ENCODE results near the gene HIGD2A.

Gene HIGD2A

DNA sequence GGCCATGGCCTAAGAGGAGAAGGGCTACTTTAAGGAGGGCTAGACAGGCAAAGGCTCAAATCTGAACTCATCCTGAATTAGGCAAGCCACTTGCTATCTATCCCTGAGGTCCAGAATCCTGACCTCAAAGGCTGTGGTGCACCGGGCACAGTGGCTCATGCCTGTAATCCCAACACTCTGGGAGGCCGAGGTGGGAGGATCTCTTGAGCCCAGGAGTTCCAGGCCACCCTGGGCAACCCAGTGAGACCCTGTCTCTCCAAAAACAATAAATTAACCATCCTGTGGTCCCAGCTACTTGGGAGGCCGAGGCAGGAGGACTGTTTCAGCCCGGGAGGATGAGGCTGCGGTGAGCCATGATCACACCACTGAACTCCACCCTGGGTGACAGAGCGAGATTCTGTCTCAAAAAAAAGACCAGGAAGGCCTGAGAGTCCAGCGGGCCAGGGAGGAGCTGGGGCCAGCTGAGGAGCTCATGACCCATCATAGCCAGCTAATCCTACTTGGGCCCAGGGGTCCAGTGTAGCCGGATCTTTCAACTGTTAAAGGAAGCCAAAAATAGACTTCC lies 4.1 kb upstream of the HIGD2A start:
- Histone ChIP-seq H3K27me3 (ENCODE audit: control insufficient read depth in 1 of 2, insufficient read depth in 2 of 2, low read length in 2 of 2) (no peaks in the 10 kb centered on the region), H3K4me3 (ENCODE audit: low read depth in 1 of 2, low read length in 2 of 2) (no peak overlapping the region), H3K36me3 (ENCODE audit: control insufficient read depth in 1 of 2, insufficient read depth in 2 of 2, low read length in 2 of 2) (peaks cover 21 to 48% of the 10 kb centered on the region in 2 donors), H3K9me3 (ENCODE audit: control insufficient read depth in 1 of 2, low read length in 2 of 2) (no peaks in the 10 kb centered on the region), H3K27ac (ENCODE audit: low read depth, low read length) (no peak overlapping the region), H3K9ac (ENCODE audit: low read depth in 1 of 2, low read length in 2 of 2) (no peak overlapping the region), H3K4me1 (ENCODE audit: control insufficient read depth in 1 of 2, insufficient read depth in 2 of 2, low read length in 2 of 2) (peaks cover 16 to 17% of the 10 kb centered on the region in 2 donors)

GRCh38 chr5:176384991-176385390 lies 3.6 kb upstream of the HIGD2A start:
- H3K36me3 ChIP-seq (ENCODE audit: control insufficient read depth in 1 of 2, insufficient read depth in 2 of 2, low read length in 2 of 2): peaks cover 21 to 48% of the 10 kb centered on the region in 2 donors
- H3K4me1 ChIP-seq (ENCODE audit: control insufficient read depth in 1 of 2, insufficient read depth in 2 of 2, low read length in 2 of 2): peaks cover 16 to 21% of the 10 kb centered on the region in 2 donors
- no peaks in the 10 kb centered on the region for H3K9me3 ChIP-seq (ENCODE audit: control insufficient read depth in 1 of 2, low read length in 2 of 2)
- H3K4me3 ChIP-seq (ENCODE audit: low read depth in 1 of 2, low read length in 2 of 2): no peak overlapping the region
- H3K9ac ChIP-seq (ENCODE audit: low read depth in 1 of 2, low read length in 2 of 2): no peak overlapping the region
- H3K27ac ChIP-seq (ENCODE audit: low read depth, low read length): no peak overlapping the region
- H3K27me3 ChIP-seq (ENCODE audit: control insufficient read depth in 1 of 2, insufficient read depth in 2 of 2, low read length in 2 of 2): no peaks in the 10 kb centered on the region

DNA sequence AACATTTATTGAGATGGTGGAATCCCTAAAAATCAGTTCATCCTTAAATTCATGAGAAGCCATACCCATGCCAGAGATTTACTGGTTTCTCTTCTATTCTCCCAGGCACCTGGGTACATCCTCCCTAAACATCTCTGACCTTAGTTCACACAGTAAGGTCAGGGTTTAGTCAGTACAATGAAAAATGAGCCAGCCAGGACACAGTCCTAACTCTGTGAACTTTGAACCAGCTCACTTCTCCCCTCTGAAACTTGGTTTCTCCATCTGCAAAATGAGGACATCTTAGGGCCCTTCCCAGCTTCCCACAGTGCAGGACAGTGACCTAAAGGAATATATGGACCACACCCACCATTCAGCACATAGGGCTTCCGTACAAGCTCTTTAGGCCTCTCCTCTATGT lies 2.1 kb upstream of the HIGD2A start:
- peaks cover 25 to 50% of the 10 kb centered on the region in 2 donors for H3K36me3 ChIP-seq (ENCODE audit: control insufficient read depth in 1 of 2, insufficient read depth in 2 of 2, low read length in 2 of 2)
- H3K27ac ChIP-seq (ENCODE audit: low read depth, low read length): no peak overlapping the region
- no peak overlapping the region for H3K9ac ChIP-seq (ENCODE audit: low read depth in 1 of 2, low read length in 2 of 2)
- H3K4me1 ChIP-seq (ENCODE audit: control insufficient read depth in 1 of 2, insufficient read depth in 2 of 2, low read length in 2 of 2): peaks cover 16 to 26% of the 10 kb centered on the region in 2 donors
- peak overlapping the region in 1 of 2 donors; percentile 89 for H3K4me3 ChIP-seq (ENCODE audit: low read depth in 1 of 2, low read length in 2 of 2)
- no peaks in the 10 kb centered on the region for H3K9me3 ChIP-seq (ENCODE audit: control insufficient read depth in 1 of 2, low read length in 2 of 2)
- no peaks in the 10 kb centered on the region for H3K27me3 ChIP-seq (ENCODE audit: control insufficient read depth in 1 of 2, insufficient read depth in 2 of 2, low read length in 2 of 2)

DNA sequence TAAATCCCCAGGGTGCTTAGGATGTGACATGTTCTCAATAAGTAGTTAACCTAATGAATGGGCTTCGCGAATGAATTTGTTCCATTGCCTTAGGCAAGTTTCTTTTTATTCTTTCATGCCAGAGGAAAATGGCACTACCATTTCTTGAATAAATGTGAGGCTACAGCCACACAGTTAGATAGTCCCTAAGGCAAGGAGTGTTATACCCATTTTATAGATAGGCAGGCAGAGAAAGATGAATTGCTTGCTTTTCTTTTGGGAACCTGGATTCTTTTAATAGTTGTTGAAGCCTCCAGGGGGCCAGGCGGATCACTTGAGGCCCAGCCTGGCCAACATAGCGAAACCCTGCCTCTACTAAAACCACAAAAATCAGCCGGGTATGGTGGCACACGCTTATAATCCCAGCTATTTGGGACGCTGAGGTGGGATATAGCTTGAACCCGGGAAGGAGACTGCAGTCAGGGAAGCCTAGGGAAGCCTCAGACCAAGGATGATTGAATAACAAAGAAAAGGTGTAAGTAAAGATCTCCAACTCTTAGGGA lies 1.1 kb upstream of the HIGD2A start:
- Histone ChIP-seq H3K4me3 (ENCODE audit: low read depth in 1 of 2, low read length in 2 of 2) (peak overlapping the region; percentile 89 to 99), H3K27me3 (ENCODE audit: control insufficient read depth in 1 of 2, insufficient read depth in 2 of 2, low read length in 2 of 2) (no peaks in the 10 kb centered on the region), H3K36me3 (ENCODE audit: control insufficient read depth in 1 of 2, insufficient read depth in 2 of 2, low read length in 2 of 2) (peaks cover 18 to 51% of the 10 kb centered on the region in 2 donors), H3K9ac (ENCODE audit: low read depth in 1 of 2, low read length in 2 of 2) (peak overlapping the region; percentile 94 to 98), H3K27ac (ENCODE audit: low read depth, low read length) (no peak overlapping the region), H3K4me1 (ENCODE audit: control insufficient read depth in 1 of 2, insufficient read depth in 2 of 2, low read length in 2 of 2) (peaks cover 16 to 26% of the 10 kb centered on the region in 2 donors), H3K9me3 (ENCODE audit: control insufficient read depth in 1 of 2, low read length in 2 of 2) (no peaks in the 10 kb centered on the region)

DNA sequence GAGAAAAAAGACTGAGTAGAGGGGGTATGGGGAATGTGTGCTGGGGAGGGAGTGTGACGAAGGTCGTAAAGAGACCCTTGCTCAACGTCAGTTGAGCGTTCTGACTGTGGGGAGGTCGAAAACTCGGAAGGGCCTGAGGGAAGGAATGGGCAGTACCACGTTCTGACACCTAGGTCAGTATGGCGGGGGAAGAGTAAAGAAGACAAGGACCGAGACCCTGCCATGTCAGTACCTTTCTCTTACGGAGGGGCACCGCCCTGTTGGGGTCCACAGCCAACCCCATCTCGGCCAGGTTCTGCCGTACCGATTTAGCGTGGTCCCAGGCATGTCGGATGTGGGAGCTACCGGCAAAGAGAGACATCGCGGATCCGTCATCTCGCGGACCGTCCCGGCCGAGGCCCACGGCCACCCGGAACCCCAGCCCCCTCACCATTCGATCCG lies 528 bp upstream of the HIGD2A start:
- no peaks in the 10 kb centered on the region for H3K27me3 ChIP-seq (ENCODE audit: control insufficient read depth in 1 of 2, insufficient read depth in 2 of 2, low read length in 2 of 2)
- H3K9me3 ChIP-seq (ENCODE audit: control insufficient read depth in 1 of 2, low read length in 2 of 2): no peaks in the 10 kb centered on the region
- peak overlapping the region; percentile 89 to 99 for H3K4me3 ChIP-seq (ENCODE audit: low read depth in 1 of 2, low read length in 2 of 2)
- H3K9ac ChIP-seq (ENCODE audit: low read depth in 1 of 2, low read length in 2 of 2): peak overlapping the region; percentile 94 to 98
- H3K36me3 ChIP-seq (ENCODE audit: control insufficient read depth in 1 of 2, insufficient read depth in 2 of 2, low read length in 2 of 2): peaks cover 22 to 51% of the 10 kb centered on the region in 2 donors
- peaks cover 16 to 26% of the 10 kb centered on the region in 2 donors for H3K4me1 ChIP-seq (ENCODE audit: control insufficient read depth in 1 of 2, insufficient read depth in 2 of 2, low read length in 2 of 2)
- no peak overlapping the region for H3K27ac ChIP-seq (ENCODE audit: low read depth, low read length)

DNA sequence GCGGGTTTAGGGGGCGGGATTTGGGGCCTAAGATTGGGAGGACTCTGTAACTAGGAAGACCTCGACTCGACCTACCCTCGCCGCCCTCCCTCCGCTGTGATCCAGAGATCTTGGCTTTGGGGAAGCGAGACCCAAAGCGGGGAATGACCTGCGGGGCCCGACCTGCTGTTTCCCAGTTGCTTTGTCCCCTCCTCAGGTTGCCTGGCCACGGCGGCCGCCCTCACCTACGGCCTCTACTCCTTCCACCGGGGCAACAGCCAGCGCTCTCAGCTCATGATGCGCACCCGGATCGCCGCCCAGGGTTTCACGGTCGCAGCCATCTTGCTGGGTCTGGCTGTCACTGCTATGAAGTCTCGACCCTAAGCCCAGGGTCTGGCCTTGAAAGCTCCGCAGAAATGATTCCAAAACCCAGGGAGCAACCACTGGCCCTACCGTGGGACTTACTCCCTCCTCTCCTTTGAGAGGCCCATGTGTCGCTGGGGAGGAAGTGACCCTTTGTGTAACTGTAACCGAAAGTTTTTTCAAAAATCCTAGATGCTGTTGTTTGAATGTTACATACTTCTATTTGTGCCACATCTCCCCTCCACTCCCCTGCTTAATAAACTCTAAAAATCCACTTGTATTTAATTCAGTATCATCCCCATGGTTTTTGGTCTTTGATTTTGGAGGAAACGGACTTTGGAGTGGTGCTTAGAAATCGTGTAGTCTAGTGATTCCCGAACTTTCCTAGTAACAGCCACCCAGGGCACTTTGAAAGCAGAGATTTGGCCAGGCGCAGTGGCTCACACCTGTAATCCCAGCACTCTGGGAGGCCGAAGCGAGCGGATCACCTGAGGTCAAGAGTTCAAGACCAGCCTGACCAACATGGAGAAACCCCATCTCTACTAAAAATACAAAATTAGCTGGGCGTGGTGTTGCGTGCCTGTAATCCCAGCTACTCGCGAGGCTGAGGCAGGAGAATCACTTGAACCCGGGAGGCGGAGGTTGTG lies 878 bp downstream of the HIGD2A start:
- Histone ChIP-seq H3K4me1 (ENCODE audit: control insufficient read depth in 1 of 2, insufficient read depth in 2 of 2, low read length in 2 of 2) (peaks cover 16 to 26% of the 10 kb centered on the region in 2 donors), H3K27me3 (ENCODE audit: control insufficient read depth in 1 of 2, insufficient read depth in 2 of 2, low read length in 2 of 2) (no peaks in the 10 kb centered on the region), H3K9ac (ENCODE audit: low read depth in 1 of 2, low read length in 2 of 2) (peak overlapping the region; percentile 98 to 99), H3K36me3 (ENCODE audit: control insufficient read depth in 1 of 2, insufficient read depth in 2 of 2, low read length in 2 of 2) (peaks cover 18 to 49% of the 10 kb centered on the region in 2 donors), H3K27ac (ENCODE audit: low read depth, low read length) (peak overlapping the region; percentile 97), H3K4me3 (ENCODE audit: low read depth in 1 of 2, low read length in 2 of 2) (peak overlapping the region; percentile 89 to 99), H3K9me3 (ENCODE audit: control insufficient read depth in 1 of 2, low read length in 2 of 2) (no peaks in the 10 kb centered on the region)

DNA sequence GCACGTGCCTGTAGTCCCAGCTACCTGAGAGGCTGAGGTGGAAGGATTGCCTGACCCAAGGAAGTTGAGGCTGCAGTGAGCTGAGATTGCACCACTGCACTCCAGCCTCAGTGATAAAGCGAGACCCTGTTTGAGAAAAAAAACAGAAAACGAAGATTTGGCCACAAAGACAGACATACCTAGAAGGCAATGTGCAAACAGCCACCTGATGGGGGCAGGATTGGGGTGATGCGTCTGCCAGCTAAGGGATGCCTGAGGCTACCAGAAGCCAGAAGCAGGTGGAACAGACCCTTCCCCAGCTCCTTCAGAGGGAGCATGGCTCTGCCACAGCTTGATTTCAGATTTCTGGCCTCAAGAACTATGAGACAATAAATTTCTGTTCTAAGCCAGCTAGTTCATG lies 2.9 kb downstream of the HIGD2A start:
- H3K27ac ChIP-seq (ENCODE audit: low read depth, low read length): no peak overlapping the region
- peaks cover 14 to 25% of the 10 kb centered on the region in 2 donors for H3K4me1 ChIP-seq (ENCODE audit: control insufficient read depth in 1 of 2, insufficient read depth in 2 of 2, low read length in 2 of 2)
- peaks cover 20 to 49% of the 10 kb centered on the region in 2 donors for H3K36me3 ChIP-seq (ENCODE audit: control insufficient read depth in 1 of 2, insufficient read depth in 2 of 2, low read length in 2 of 2)

DNA sequence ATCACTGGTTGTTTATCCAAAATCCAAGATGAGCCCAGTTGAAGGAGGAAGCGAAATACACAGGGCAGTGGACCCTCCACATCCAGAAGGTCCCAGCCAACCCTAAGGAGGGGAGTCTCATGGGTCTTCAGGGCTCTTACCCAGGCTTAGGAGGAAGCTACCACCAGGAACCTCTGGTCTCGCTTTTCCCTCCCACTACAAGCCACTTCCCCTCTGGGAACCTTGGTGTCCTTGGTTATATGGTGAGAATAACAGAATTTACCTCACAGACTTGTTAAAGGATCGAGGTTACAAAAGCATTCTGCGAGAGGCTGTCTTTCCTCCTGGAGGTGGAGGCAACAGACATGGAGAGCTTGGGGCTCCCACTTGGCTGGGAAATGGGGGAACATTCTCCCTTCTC lies 3.4 kb downstream of the HIGD2A start:
- H3K9me3 ChIP-seq (ENCODE audit: control insufficient read depth in 1 of 2, low read length in 2 of 2): no peaks in the 10 kb centered on the region
- no peak overlapping the region for H3K9ac ChIP-seq (ENCODE audit: low read depth in 1 of 2, low read length in 2 of 2)
- H3K36me3 ChIP-seq (ENCODE audit: control insufficient read depth in 1 of 2, insufficient read depth in 2 of 2, low read length in 2 of 2): peaks cover 20 to 54% of the 10 kb centered on the region in 2 donors
- no peaks in the 10 kb centered on the region for H3K27me3 ChIP-seq (ENCODE audit: control insufficient read depth in 1 of 2, insufficient read depth in 2 of 2, low read length in 2 of 2)
- H3K4me3 ChIP-seq (ENCODE audit: low read depth in 1 of 2, low read length in 2 of 2): no peak overlapping the region
- H3K27ac ChIP-seq (ENCODE audit: low read depth, low read length): no peak overlapping the region
- H3K4me1 ChIP-seq (ENCODE audit: control insufficient read depth in 1 of 2, insufficient read depth in 2 of 2, low read length in 2 of 2): peaks cover 9 to 22% of the 10 kb centered on the region in 2 donors

More for the DNA sequence above, 2.9 kb downstream of the HIGD2A start:
- H3K4me3 ChIP-seq (ENCODE audit: low read depth in 1 of 2, low read length in 2 of 2): no peak overlapping the region
- no peaks in the 10 kb centered on the region for H3K27me3 ChIP-seq (ENCODE audit: control insufficient read depth in 1 of 2, insufficient read depth in 2 of 2, low read length in 2 of 2)
- H3K9me3 ChIP-seq (ENCODE audit: control insufficient read depth in 1 of 2, low read length in 2 of 2): no peaks in the 10 kb centered on the region
- no peak overlapping the region for H3K9ac ChIP-seq (ENCODE audit: low read depth in 1 of 2, low read length in 2 of 2)

DNA sequence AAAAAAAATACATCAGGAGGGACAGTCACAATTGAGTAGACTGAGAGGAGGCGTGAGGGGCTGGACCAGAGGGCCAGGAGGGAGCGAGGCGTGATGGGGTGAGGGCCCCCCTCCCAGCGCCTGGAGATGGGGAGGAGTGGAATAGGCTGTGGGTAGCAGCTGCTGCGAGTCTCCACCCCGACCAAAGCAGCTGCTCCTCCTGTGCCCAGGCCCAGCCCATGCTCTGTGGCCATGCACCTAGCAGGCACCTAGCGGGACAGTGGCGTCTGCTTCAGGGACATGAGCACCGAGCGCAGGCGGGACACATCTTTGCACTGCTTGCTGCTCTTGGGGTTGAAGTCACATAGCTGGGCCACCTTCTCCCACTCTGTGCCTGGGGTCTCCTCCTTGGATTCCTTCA lies 4.0 kb downstream of the HIGD2A start:
- peaks cover 20 to 57% of the 10 kb centered on the region in 2 donors for H3K36me3 ChIP-seq (ENCODE audit: control insufficient read depth in 1 of 2, insufficient read depth in 2 of 2, low read length in 2 of 2)
- peaks cover 4 to 17% of the 10 kb centered on the region in 2 donors for H3K4me1 ChIP-seq (ENCODE audit: control insufficient read depth in 1 of 2, insufficient read depth in 2 of 2, low read length in 2 of 2)
- no peaks in the 10 kb centered on the region for H3K9me3 ChIP-seq (ENCODE audit: control insufficient read depth in 1 of 2, low read length in 2 of 2)
- H3K9ac ChIP-seq (ENCODE audit: low read depth in 1 of 2, low read length in 2 of 2): no peak overlapping the region
- H3K27ac ChIP-seq (ENCODE audit: low read depth, low read length): no peak overlapping the region
- H3K27me3 ChIP-seq (ENCODE audit: control insufficient read depth in 1 of 2, insufficient read depth in 2 of 2, low read length in 2 of 2): no peaks in the 10 kb centered on the region
- no peak overlapping the region for H3K4me3 ChIP-seq (ENCODE audit: low read depth in 1 of 2, low read length in 2 of 2)

DNA sequence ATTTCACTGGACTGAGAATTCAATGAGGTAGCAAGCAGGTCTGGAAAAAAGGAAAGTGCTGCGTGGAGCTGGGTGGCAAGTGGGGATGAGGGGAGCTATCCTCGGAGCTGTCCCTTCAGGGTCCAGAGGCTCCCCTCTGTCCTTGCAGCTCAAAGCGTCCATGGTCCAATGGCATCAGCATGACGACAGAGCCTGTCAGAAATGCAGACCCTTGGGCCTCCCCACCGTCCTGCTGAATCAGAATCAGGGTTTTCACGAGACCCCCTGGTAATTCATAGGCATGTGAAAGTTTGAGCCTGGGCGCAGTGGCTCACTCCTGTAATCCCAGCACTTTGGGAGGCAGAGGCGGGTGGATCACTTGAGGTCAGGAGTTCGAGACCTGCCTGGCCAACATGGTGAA lies 5.5 kb downstream of the HIGD2A start:
- H3K36me3 ChIP-seq (ENCODE audit: control insufficient read depth in 1 of 2, insufficient read depth in 2 of 2, low read length in 2 of 2): peaks cover 20 to 63% of the 10 kb centered on the region in 2 donors
- no peak overlapping the region for H3K9ac ChIP-seq (ENCODE audit: low read depth in 1 of 2, low read length in 2 of 2)
- no peak overlapping the region for H3K27ac ChIP-seq (ENCODE audit: low read depth, low read length)
- no peaks in the 10 kb centered on the region for H3K27me3 ChIP-seq (ENCODE audit: control insufficient read depth in 1 of 2, insufficient read depth in 2 of 2, low read length in 2 of 2)
- peaks cover 0 to 10% of the 10 kb centered on the region in 2 donors for H3K4me1 ChIP-seq (ENCODE audit: control insufficient read depth in 1 of 2, insufficient read depth in 2 of 2, low read length in 2 of 2)
- no peak overlapping the region for H3K4me3 ChIP-seq (ENCODE audit: low read depth in 1 of 2, low read length in 2 of 2)
- no peaks in the 10 kb centered on the region for H3K9me3 ChIP-seq (ENCODE audit: control insufficient read depth in 1 of 2, low read length in 2 of 2)
